Measurements from ENCODE around the gene CPN1.
"Not testable (repeated sequence)": the region's sequence is repeated elsewhere in the genome, so short reads cannot be mapped to it uniquely, and the experiment has no call there.

CPN1 gene

DNA sequence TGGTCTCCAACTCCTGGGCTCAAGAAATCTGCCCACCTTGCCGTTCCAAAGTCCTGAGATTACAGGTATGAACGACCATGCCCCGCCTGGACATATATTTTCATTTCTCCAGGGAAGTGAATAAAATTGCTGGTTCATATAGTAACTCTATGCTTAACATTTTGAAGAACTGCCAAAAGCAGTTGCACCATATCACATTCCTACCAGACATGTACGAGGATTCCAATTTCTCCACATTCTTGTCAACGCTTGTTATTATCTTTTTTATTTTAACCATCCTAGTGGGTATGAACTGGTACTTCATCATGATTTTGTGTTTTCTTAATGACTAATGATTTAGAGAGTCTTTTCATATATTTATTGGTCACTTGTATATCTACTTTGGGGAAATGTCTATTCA, 21.9 kb upstream of the CPN1 start:
- TF ChIP-seq, protein P1, sequence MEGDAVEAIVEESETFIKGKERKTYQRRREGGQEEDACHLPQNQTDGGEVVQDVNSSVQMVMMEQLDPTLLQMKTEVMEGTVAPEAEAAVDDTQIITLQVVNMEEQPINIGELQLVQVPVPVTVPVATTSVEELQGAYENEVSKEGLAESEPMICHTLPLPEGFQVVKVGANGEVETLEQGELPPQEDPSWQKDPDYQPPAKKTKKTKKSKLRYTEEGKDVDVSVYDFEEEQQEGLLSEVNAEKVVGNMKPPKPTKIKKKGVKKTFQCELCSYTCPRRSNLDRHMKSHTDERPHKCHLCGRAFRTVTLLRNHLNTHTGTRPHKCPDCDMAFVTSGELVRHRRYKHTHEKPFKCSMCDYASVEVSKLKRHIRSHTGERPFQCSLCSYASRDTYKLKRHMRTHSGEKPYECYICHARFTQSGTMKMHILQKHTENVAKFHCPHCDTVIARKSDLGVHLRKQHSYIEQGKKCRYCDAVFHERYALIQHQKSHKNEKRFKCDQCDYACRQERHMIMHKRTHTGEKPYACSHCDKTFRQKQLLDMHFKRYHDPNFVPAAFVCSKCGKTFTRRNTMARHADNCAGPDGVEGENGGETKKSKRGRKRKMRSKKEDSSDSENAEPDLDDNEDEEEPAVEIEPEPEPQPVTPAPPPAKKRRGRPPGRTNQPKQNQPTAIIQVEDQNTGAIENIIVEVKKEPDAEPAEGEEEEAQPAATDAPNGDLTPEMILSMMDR (IDR thresholded peaks at IDR 0.05; ENCODE audit: low read depth, low read length, missing control alignments) = no peak
- no peak overlapping the region for H3K4me3 ChIP-seq (ENCODE audit: low read depth, low read length)

DNA sequence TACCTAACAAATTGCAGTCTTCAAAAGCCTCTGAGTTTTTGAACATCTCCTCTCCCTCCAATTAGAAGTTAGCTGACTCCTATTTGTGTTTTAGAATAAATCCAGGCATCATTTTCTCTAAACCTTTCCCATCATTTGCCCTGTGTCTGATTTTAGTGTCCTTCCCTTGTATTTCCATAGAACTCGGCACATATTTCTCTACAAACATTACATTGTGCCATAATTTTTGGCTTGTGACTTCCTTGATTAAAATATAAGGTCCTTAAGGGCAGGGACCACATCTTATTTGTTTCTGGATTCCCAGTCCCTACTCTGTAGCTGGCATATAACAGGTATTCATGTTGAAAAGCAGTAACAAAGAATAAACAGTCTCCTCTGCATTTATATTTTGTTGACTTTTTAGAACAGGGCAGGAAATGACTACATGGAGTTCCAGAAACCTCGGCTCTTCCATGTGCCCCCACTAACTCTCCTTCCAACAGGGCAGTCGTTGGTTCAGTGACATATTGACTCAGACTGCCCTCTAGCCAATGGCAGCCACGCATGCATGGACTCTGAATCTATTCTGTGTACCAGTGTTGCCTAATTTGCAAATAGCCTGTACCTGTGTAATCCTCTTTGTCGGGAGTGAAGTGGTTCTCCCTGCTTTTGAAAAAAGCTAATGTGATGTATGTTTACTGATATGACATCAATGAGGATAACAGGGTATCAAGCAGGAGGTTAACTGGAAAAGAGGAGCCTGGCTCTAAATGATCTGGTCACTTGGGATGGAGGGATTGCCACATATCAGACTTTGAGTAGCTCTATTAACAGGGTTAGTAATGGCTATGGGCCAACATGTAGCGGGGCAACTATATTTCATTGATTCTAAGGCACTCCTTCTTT, 19.8 kb upstream of the CPN1 start:
- TF ChIP-seq, protein P1 (IDR thresholded peaks at IDR 0.05; ENCODE audit: low read depth, low read length, missing control alignments) = no peak
- no peak overlapping the region for H3K4me3 ChIP-seq (ENCODE audit: low read depth, low read length)
- DNase-seq (ENCODE audit: low read depth) = no peak

More for the DNA sequence above, 21.9 kb upstream of the CPN1 start:
- DNase-seq (ENCODE audit: low read depth) = no peak

DNA sequence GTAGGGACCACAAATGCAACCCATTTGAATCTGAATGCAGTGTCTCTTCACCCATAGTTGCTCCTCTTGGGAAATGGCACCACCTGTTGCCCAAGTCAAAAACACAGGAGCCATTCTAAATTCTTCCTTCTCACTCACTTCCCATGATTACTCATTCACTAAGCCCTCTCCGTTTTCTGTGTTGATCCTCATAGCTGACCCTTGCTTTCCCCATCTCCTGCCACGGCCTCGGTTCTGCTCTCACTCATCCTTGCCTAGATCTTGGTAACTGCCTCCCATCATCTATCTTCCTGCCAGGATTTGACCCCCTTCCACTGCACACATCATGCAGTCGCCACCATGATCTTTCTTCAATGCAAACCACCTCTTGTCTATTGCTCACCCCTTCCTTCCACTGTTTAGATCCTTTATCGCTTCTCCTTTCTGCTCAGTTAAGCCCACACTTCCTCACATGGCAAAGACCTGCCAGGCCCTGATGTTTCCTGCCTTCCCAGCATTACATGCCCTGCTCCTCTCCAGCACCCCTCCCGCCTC, 19.0 kb upstream of the CPN1 start:
- TF ChIP-seq, protein P1 (IDR thresholded peaks at IDR 0.05; ENCODE audit: low read depth, low read length, missing control alignments) = peak; percentile 52
- DNase-seq (ENCODE audit: low read depth) = no peak
- H3K4me3 ChIP-seq (ENCODE audit: low read depth, low read length) = no peak overlapping the region

DNA sequence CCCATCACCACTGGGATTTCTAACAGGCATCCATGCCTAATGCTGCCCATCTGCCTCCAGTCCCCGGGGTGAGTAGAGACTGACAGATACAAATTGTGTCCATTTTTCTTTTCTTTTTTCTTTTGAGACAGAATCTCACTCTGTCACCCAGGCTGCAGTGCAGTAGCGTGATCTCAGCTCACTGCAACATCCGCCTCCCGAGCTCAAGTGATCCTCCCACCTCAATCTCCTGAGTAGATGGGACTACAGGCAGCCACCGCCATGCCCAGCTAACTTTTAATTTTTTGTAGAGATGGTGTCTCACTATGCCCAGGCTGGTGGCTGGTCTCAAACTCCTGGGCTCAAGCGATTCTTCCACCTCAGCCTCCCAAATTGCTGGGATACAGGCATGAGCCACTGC, 7.6 kb upstream of the CPN1 start:
- TF ChIP-seq, protein P1 (IDR thresholded peaks at IDR 0.05; ENCODE audit: low read depth, low read length, missing control alignments) = no peak
- no peak for DNase-seq (ENCODE audit: low read depth)
- H3K4me3 ChIP-seq (ENCODE audit: low read depth, low read length) = no peak overlapping the region

DNA sequence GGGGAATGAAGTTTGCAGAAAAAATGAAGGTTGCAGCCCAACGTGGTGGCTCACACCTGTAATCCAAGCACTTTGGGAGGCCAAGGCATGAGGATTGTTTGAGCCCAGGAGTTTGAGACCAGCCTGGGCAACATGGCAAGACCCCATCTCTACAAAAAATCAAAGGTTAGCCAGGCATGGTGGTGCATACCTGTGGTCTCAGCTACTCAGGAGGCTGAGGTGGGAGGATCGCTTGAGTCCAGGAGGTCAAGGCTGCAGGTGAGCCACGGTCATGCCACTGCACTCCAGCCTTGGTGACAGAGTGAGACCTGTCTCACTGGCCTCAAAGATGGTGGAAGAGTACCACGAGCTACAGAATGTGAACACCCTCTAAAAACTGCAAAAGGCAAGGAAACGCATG, 5.0 kb upstream of the CPN1 start:
- not testable (repeated sequence) for H3K4me3 ChIP-seq (ENCODE audit: low read depth, low read length); DNase-seq (ENCODE audit: low read depth)

DNA sequence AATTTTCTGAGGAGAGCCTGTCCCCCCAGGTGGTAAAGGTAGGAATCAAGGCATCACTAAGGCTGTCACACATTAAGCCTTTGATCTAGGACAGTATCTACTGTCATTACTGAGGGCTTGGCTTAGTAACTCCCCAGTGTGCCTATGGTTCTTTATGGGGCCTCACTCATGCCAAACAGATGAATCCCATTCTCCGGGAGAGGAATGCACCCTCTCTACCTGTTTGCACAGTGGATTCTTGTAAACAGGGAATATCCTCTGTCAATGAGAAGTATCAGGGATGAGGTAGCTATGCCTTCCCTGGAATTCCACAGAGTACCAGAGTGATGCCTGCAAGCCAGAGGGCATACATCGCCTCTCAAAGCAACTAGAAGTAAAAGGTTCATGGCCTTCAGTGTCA, 3.9 kb upstream of the CPN1 start:
- no peak for DNase-seq (ENCODE audit: low read depth)
- TF ChIP-seq, protein P1 (IDR thresholded peaks at IDR 0.05; ENCODE audit: low read depth, low read length, missing control alignments) = no peak
- no peak overlapping the region for H3K4me3 ChIP-seq (ENCODE audit: low read depth, low read length)

DNA sequence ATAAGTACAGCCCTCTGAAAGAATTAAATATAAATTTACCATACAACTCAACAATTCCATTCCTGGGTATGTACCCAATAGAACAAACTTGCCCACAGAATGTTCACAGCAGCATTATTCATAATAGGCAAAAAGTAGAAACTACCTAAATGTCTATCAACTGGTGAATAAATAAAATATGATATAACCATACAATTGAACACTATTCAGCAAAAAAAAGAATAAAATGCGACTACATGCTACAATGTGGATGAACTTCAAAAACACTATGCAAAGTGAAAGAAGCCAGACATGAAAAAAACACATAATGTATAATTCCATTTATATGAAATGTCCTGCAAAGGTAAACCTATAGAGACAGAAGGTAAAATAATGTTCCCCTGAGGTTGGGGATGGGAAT, 2.0 kb upstream of the CPN1 start:
- no peak overlapping the region for H3K4me3 ChIP-seq (ENCODE audit: low read depth, low read length)
- TF ChIP-seq, protein P1 (IDR thresholded peaks at IDR 0.05; ENCODE audit: low read depth, low read length, missing control alignments) = no peak
- DNase-seq (ENCODE audit: low read depth) = no peak

DNA sequence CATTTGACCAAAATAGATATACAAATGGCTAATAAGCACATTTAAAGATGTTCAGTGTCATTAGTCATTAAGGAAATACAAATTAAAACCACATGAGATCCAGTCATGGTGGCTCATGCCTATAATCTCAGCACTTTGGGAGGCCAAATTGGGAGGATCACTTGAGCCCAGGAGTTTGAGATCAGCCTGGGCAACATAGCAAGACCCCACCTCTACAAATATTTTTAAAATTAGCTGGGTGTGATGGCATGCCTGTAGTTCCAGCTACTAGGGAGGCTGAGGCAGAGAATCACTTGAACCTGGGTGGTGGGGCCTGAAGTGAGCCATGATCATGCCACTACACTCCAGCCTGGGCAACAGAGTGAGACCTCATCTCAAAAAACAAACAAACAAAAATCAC, 607 bp upstream of the CPN1 start:
- DNase-seq (ENCODE audit: low read depth); H3K4me3 ChIP-seq (ENCODE audit: low read depth, low read length): not testable (repeated sequence)

Data from GM12864 (cell line).